Lower lobe of right lung (tissue), 2 donors: ENCODE measurements around the gene PAQR6. TPM values are rescaled to one million over a fixed set of nuclear protein-coding genes. Genes with fewer than 3 reads are reported as not detected.
"Not testable (repeated sequence)": the region's sequence is repeated elsewhere in the genome, so short reads cannot be mapped to it uniquely, and the experiment has no call there.

ENCODE experiments used
- ATAC-seq, 2 donors: fragments of 200-7000 bp; cut with Tn5 transposase; one replicate each; pipeline ENCODE4 v1.9.1; 2020 to 2022; ENCODE audit warnings: mild to moderate bottlenecking in 2 of 2, moderate library complexity in 2 of 2
- DNase-seq: peaks from one replicate; pipeline ENCODE4 v3.0.0-alpha.2; 2020
- H3K27ac ChIP-seq: fragments of 200-600 bp; one replicate; pipeline ENCODE4 v1.8.0; 2022
- H3K27me3 ChIP-seq: fragments of 200-600 bp; one replicate; pipeline ENCODE4 v1.8.0; 2022; ENCODE audit warnings: low read depth
- H3K36me3 ChIP-seq: fragments of 200-600 bp; one replicate; pipeline ENCODE4 v1.8.0; 2022; ENCODE audit warnings: mild to moderate bottlenecking
- H3K4me1 ChIP-seq: fragments of 200-600 bp; one replicate; pipeline ENCODE4 v1.8.0; 2022
- H3K4me3 ChIP-seq: fragments of 200-600 bp; one replicate; pipeline ENCODE4 v1.8.0; 2022; ENCODE audit warnings: mild to moderate bottlenecking
- H3K9me3 ChIP-seq: fragments of 200-600 bp; one replicate; pipeline ENCODE4 v1.8.0; 2022
- intact Hi-C: fragments of 100-400 bp; cut with DNase I; formaldehyde crosslinking; loops from one replicate; pipeline ENCODE4 v1.11.0; 2022
- total RNA-seq: library from RNA; stranded (reverse); fragmentation: NEBNext Ultra II Directional; extraction: Animal tissue kit (Norgen Biotek cat#: 25700); gene quantifications from one replicate; pipeline ENCODE4 v1.2.1, GENCODE V29; 2021
- TF ChIP-seq, protein P1 (sequence below): fragments of 200-600 bp; IDR thresholded peaks from one replicate; pipeline ENCODE4 v1.8.0; 2022; ENCODE audit warnings: antibody characterized with exemption, mild to moderate bottlenecking
- donor health status: DM: no; HTN: yes; CAD: no; lungs with severe emphysema.

PAQR6 gene
- total RNA-seq, 1 donor from 2014 or later: 2.3 TPM

DNA sequence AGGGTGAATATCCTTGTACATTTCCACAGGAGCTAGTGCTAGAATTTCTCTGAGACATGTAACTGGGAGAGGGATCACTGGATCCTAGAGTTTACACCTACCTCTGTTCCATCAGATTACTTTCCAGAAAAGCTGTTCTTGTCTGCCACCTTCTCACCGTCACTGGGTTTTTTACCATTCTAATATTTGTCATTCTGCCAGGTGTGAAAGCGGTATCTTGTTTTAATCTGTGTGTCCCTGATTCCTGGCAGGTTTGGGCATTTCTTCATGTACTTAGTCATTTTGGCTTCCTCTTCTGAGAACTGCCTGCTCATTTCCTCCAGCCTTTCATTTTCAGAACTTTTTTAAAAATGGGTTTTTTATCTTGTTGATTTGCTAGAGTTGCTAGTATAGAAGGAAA lies 30.0 kb downstream of the PAQR6 start:
- no peak overlapping the region for H3K4me3 ChIP-seq
- ATAC-seq (no peak), DNase-seq (no peak)
- intact Hi-C loops: no loop called here
- peak overlapping the region; percentile 76 for H3K27ac ChIP-seq
- TF ChIP-seq, protein P1, sequence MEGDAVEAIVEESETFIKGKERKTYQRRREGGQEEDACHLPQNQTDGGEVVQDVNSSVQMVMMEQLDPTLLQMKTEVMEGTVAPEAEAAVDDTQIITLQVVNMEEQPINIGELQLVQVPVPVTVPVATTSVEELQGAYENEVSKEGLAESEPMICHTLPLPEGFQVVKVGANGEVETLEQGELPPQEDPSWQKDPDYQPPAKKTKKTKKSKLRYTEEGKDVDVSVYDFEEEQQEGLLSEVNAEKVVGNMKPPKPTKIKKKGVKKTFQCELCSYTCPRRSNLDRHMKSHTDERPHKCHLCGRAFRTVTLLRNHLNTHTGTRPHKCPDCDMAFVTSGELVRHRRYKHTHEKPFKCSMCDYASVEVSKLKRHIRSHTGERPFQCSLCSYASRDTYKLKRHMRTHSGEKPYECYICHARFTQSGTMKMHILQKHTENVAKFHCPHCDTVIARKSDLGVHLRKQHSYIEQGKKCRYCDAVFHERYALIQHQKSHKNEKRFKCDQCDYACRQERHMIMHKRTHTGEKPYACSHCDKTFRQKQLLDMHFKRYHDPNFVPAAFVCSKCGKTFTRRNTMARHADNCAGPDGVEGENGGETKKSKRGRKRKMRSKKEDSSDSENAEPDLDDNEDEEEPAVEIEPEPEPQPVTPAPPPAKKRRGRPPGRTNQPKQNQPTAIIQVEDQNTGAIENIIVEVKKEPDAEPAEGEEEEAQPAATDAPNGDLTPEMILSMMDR: no peak
- H3K9me3 ChIP-seq: no peaks in the 10 kb centered on the region
- peaks cover 37% of the 10 kb centered on the region for H3K36me3 ChIP-seq
- H3K27me3 ChIP-seq: no peaks in the 10 kb centered on the region
- H3K4me1 ChIP-seq: peaks cover 26% of the 10 kb centered on the region

DNA sequence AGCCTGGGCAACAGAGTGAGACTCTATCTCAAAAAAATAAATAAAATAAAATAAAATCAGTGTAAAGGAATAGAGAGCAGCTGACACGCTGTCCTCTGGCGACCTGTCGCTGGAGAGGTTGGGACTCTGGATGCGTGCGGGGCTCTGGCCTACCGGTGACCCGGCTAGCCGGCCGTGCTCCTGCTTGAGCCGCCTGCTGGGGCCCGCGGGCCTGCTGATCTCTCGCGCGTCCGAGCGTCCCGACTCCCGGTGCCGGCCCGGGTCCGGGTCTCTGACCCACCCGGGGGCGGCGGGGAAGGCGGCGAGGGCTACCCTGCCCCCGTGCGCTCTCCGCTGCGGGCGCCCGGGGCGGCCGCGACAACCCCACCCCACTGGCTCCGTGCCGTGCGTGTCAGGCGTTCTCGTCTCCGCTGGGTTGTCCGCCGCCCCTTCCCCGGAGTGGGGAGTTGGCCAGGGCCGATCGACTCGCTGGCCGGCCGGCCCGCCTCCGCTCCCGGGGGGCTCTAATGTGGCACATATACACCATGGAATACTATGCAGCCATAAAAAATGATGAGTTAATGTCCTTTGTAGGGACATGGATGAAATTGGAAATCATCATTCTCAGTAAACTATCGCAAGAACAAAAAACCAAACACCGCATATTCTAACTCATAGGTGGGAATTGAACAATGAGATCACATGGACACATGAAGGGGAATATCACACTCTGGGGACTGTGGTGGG lies 31.3 kb downstream of the PAQR6 start:
- Histone ChIP-seq H3K4me1 (peaks cover 32% of the 10 kb centered on the region), H3K36me3 (peaks cover 26% of the 10 kb centered on the region)
- DNase-seq, ATAC-seq, intact Hi-C loops, H3K9me3 ChIP-seq, H3K4me3 ChIP-seq, H3K27ac ChIP-seq, H3K27me3 ChIP-seq: not testable (repeated sequence)

DNA sequence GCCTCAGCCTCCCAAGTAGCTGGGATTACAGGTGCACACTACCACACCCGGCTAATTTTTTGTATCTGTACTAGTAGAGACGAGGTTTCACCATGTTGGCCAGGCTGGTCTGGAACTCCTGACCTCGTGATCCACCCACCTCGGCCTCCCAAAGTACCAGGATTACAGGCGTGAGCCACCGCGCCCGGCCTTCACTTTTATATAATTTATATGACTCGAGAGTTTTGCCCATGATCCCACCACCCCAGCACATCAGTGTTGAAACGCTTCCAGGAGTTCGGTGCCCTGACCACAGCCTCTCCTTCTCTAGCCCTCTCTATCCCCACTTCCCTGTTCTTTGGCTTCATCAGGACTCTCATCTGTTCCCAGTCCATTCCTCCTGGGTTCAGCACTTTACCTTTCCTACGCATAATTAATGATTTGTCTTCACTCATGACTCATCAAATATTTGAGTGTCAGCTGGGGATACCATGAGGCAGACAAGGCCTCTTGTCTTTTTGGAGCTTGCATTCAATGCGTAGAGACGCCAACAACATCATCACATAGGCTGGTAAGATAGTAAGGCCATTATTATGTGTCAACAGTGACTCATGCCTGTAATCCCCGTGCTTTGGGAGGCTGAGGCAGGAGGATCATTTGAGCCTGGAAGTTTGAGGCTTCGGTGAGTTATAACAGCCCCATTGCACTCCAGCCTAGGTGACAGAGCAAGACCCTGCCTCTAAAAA lies 33.7 kb downstream of the PAQR6 start:
- ATAC-seq (no peak), DNase-seq (no peak)
- Histone ChIP-seq H3K4me1 (peaks cover 32% of the 10 kb centered on the region), H3K9me3 (no peaks in the 10 kb centered on the region), H3K36me3 (peaks cover 32% of the 10 kb centered on the region), H3K4me3 (peak overlapping the region; percentile 71), H3K27me3 (no peaks in the 10 kb centered on the region), H3K27ac (peak overlapping the region; percentile 94)
- TF ChIP-seq, protein P1: no peak
- intact Hi-C loops: no loop called here

DNA sequence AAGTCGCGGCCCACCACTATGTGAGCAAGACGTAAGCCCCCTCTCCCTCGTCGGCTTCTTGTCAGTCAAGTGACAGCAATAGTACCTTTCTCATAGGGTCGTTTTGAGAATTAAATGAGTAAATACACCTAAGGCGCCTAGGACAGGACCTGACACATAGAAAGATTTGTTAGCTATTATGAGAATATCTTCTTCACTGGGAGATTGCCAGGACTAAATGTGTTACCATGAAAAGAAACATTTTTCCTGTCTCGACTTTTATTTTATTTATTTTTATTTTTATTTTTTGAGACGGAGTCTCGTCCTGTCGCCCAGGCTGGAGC lies 34.3 kb downstream of the PAQR6 start:
- Histone ChIP-seq H3K27ac (peak overlapping the region; percentile 94), H3K9me3 (no peaks in the 10 kb centered on the region), H3K4me3 (peak overlapping the region; percentile 71), H3K36me3 (peaks cover 37% of the 10 kb centered on the region), H3K4me1 (peaks cover 32% of the 10 kb centered on the region), H3K27me3 (no peaks in the 10 kb centered on the region)
- no peak for ATAC-seq
- DNase-seq: no peak
- TF ChIP-seq, protein P1: no peak
- intact Hi-C loops: no loop called here

DNA sequence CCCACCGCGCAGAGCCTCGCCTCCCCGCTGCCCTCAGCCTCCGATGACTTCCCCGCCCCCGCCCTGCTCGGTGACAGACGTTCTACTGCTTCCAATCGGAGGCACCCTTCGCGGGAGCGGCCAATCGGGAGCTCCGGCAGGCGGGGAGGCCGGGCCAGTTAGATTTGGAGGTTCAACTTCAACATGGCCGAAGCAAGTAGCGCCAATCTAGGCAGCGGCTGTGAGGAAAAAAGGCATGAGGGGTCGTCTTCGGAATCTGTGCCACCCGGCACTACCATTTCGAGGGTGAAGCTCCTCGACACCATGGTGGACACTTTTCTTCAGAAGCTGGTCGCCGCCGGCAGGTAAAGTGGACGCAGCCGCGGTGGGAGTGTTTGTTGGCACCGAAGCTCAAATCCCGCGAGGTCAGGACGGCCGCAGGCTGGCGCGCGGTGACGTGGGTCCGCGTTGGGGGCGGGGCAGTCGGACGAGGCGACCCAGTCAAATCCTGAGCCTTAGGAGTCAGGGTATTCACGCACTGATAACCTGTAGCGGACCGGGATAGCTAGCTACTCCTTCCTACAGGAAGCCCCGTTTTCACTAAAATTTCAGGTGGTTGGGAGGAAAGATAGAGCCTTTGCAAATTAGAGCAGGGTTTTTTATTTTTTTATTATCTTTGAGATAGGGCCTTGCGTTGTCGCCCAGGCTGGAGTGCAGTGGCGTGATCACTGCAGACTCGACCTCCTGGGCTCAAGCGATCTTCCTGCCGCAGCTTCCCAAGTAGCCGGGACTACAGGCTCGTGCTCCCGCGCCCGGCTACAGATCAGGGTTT lies 34.8 kb downstream of the PAQR6 start, which contains the start of gene PMF1:
TSS of gene PMF1 (plus strand) at position 175 of the 811 bp plus-strand sequence. CDS start at position 184, 9 bp downstream.
- TF ChIP-seq, protein P1: no peak
- peak within 1 kb of the TSS; percentile 94 for H3K27ac ChIP-seq
- H3K36me3 ChIP-seq: peaks cover 43% of the 10 kb centered on the region
- H3K9me3 ChIP-seq: no peaks in the 10 kb centered on the region
- H3K27me3 ChIP-seq: no peaks in the 10 kb centered on the region
- ATAC-seq (peak; percentile 98 to 99), DNase-seq (peak; percentile 98)
- intact Hi-C loops: no loop called here
- peak within 1 kb of the TSS; percentile 71 for H3K4me3 ChIP-seq
- H3K4me1 ChIP-seq: peaks cover 26% of the 10 kb centered on the region
